T-helper 1 cell treated with Interleukin-12 subunit alpha and Interleukin-12 subunit beta and Interleukin-4 antibody, amounts not matched to agents 30 ng/mL and 1 ng/mL, for 36 hours (primary cell): ENCODE measurements around the gene ACER2. TPM values are rescaled to one million over a fixed set of nuclear protein-coding genes. Genes with fewer than 3 reads are reported as not detected.
"Not testable (repeated sequence)": the region's sequence is repeated elsewhere in the genome, so short reads cannot be mapped to it uniquely, and the experiment has no call there.

Experiments
- intact Hi-C: fragments of 100-400 bp; cut with micrococcal nuclease; formaldehyde crosslinking; loops from one replicate; pipeline ENCODE4 v1.15.1; 2024
- total RNA-seq: library from RNA; stranded (reverse); gene quantifications from 2 replicates; pipeline ENCODE4 v1.2.3, GENCODE V29; 2022

Gene ACER2
- total RNA-seq = 2.4 and 2.8 TPM in 2 replicates

DNA sequence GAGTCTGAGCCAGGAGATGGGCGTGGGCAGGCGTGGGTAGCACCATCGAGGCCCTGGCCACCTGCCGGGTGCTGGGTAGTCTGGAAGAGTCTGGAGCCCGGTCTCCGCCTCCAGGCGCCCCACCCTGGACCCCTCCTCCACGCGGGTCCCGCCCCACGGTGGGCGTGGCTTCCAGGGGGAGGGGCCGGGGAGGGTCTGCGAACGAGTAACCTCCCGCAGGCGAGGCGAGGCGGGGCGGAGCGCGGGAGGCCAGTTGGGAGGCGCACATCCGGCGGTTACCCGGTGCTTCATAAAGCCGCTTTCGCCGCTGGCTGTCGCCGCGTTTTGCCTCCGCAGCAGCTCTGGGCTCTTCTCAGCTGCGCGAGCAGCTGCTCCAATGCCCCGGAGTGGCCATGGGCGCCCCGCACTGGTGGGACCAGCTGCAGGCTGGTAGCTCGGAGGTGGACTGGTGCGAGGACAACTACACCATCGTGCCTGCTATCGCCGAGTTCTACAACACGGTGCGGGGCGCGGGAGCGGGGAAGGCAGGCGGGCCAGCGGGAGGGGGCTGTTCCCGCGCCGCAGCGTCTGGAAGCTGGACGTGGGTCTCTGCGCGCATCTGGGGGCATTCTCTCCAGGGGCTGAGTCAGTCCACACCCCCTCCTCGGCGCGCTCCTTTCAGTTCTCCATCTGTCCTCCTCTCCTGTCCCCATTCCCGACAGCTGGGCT, at the start of gene ACER2:
TSS of gene ACER2 (plus strand) at position 317 of the 708 bp plus-strand sequence. CDS start at position 393, 76 bp downstream.
- intact Hi-C loops = loop anchor here (1.0 to 10.0 kb wide), 10 partner anchors 29 to 1216 kb away; partner anchors contain the start of genes DENND4C, HAUS6, MLLT3 and PLIN2

DNA sequence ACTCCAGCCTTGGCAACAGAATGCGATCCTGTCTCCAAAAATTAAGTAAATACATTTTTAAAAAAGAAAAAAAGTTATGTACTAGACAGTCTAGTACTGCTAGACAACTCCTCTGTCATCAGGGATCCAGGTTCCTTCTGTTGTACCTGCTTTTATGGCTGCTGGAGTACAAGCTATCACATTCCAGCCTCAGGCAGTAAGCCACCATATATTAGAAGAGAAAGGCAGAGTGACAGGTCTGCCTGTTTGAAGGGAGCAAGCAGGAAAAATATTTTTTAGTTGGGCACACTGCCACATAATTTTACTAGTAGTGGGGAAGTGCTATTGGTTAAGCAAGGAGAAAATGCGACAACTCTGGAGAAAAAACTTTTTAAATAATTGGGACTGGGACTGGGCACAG, 39.7 kb upstream of the ACER2 start:
- intact Hi-C loops = no loop called here

DNA sequence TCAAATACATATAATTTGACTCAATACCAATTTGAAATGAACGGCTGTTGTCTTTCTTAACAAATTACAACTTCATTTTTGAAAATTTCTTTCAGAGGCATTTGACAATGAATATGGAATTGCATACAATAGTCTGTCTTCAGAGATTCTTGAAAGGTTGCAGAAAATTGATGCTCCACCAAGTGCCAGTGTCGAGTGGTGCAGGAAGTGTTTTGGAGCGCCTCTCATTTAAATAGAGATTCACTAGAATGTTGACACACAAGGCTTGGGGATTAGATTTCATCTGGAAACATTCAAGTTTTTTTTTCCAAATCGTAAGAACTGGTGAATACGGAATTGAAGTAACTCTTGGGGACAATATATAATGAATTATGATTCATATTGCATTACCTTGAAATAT, 36.9 kb upstream of the ACER2 start:
- intact Hi-C loops = loop anchor here (5.0 kb wide), 1 partner anchor 35 kb away; the partner anchor contains the start of gene ACER2

DNA sequence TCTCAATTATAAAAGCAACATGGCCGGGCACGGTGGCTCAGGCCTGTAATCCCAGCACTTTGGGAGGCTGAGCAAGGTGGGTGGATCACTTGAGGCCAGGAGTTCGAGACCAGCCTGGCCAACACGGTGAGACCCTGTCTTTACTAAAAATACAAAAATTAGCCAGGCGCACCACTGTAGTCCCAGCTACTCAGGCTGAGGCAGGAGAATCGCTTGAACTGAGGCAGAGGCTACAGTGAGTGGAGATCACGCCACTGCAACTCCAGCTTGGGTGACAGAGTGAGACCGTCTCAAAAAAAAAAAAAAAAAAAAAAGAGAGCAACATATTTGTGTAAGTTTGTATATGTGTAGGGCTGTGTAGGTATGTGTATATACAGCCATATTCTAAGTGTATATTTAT, 36.2 kb upstream of the ACER2 start:
- intact Hi-C loops = loop anchor here (5.0 kb wide), 1 partner anchor 35 kb away; the partner anchor contains the start of gene ACER2

- intact Hi-C loops = loop anchor here (5.0 kb wide), 1 partner anchor 34 kb away; the partner anchor contains the start of gene ACER2
Observed at GRCh38 chr9:19373527-19373926, 35.3 kb upstream of the ACER2 start.

GRCh38 chr9:19375538-19375937, 33.3 kb upstream of the ACER2 start:
- intact Hi-C loops = no loop called here

DNA sequence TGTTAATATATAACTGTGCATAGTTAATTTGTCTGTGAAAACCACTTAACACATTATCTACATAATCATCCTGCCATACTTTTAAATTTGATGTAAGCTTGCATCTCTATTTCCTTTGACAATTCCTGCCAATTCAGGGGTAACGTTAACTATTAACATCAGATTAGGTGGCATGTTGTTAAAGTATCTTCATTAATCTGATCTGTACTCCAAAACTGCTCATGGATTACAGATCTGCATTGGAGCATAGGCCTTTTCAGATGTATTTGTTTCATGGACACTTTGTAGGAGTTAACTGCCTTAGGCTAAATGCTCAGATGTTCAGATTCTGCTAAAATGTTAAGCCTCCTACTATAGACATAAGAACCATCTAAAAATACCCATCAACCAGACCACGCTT, 31.9 kb upstream of the ACER2 start:
- intact Hi-C loops = no loop called here

- intact Hi-C loops = no loop called here
Observed at GRCh38 chr9:19378164-19378563, 30.6 kb upstream of the ACER2 start.

GRCh38 chr9:19378647-19379046, 30.2 kb upstream of the ACER2 start:
- intact Hi-C loops = no loop called here

GRCh38 chr9:19379283-19379682, 29.5 kb upstream of the ACER2 start:
- intact Hi-C loops = no loop called here

GRCh38 chr9:19379697-19380046, 29.1 kb upstream of the ACER2 start:
- intact Hi-C loops = loop anchor here (1.0 to 5.0 kb wide), 11 partner anchors 29 to 1303 kb away; partner anchors contain the start of genes DENND4C, FOCAD, HAUS6 and RRAGA

GRCh38 chr9:19380826-19381075, 28.1 kb upstream of the ACER2 start:
- intact Hi-C loops = loop anchor here (1.0 to 5.0 kb wide), 11 partner anchors 28 to 1302 kb away; partner anchors contain the start of genes DENND4C, FOCAD, HAUS6 and RRAGA

GRCh38 chr9:19381656-19382055, 27.2 kb upstream of the ACER2 start:
- intact Hi-C loops = loop anchor here (2.0 to 5.0 kb wide), 3 partner anchors 83 to 1301 kb away; partner anchors contain the start of gene FOCAD

DNA sequence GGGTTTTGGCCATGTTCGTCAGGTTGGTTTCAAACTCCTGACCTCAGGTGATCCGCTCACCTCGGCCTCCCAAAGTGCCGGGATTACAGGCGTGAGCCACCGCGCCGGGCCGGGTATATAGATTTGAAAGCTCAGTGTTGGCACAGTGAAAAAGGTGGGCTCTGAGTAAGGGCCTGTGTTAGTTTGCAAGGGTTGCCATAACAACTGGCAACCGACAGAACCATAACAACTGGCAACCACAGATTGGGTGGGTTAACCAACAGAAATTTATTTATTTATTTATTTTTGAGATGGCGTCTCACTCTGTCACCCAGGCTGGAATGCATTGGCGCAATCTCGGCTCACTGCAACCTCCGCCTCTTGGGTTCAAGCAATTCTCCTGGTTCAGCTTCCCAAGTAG, 23.6 kb upstream of the ACER2 start:
- intact Hi-C loops = not testable (repeated sequence)

DNA sequence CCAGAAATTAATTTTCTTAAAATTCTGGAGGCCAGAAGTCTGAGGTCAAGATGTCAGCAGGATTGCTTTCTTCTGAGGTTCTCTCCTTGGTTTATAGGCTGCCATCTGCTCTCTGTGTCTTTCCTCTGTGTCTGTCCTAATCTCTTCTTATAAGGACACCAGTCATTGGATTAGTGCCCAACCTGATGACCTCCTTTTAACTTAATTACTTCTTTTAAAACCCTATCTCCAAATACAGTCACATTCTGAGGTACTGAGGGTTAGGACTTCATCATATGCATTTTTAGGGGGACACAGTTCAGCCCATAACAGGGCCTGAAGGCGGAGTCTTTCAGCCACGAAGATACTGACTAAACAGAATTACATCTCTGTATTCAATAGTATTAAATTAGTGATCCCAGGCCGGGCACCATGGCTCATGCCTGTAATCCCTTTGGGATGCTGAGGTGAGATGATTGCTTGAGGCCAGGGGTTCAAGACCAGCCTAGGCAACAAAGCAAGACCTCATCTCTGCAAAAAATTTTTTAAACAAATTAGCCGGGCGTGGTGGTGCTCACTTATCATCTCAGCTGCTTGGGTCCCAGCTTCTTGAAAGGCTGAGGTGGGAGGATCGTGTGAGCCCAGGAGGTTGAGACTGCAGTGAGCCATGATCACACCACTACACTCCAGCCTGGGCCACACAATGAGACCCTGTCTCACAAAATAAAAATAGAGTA, 22.9 kb upstream of the ACER2 start:
- intact Hi-C loops = no loop called here

DNA sequence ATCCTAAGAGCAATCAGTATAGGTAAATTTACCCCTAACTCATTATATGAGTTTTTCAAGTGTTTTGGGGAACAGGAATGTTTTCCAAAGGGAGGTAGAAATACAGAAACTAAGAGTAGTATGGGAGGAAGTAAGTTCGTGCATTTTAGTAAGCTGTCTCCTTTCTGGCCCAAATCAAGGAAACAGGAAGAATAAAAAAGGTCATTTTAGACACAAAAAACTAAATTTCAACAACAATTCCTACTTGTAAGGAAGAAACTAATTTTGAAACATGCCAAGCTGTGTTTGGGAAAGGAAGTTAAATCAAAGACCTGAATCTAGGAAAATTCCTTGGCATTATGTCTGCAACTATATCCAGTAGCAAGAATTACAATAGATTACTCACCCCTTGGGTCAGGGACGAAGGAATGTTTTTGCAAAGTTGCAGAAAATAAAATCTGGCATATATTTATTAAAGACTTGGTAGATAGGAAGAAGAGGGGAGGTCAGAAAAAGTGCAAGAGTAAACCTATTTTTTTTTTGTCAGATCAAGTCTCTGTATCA, 22.2 kb upstream of the ACER2 start:
- intact Hi-C loops = no loop called here

GRCh38 chr9:19387317-19387716, 21.5 kb upstream of the ACER2 start:
- intact Hi-C loops = no loop called here

DNA sequence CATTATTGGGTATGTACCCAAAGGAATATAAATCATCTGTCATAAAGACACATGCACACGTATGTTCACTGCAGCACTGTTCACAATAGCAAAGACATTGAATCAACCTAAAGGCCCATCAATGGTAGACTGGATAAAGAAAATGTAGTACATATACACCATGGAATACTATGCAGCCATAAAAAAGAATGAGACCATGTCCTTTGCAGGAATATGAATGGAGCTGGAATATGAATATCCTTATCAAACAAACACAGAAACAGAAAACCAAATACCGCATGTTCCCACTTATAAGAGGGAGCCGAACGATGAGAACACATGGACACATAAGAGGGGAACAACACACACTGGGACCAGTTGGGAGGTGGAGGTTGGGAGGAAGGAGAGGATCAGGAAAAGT, 19.3 kb upstream of the ACER2 start:
- intact Hi-C loops = not testable (repeated sequence)

- intact Hi-C loops = no loop called here
Observed at GRCh38 chr9:19397845-19398244, 11.0 kb upstream of the ACER2 start.

GRCh38 chr9:19403231-19403630, 5.6 kb upstream of the ACER2 start:
- intact Hi-C loops = loop anchor here (10.0 kb wide), 1 partner anchor 1222 kb away; the partner anchor contains the start of gene MLLT3

- intact Hi-C loops = loop anchor here (5.0 to 10.0 kb wide), 3 partner anchors 32 to 1220 kb away; partner anchors contain the start of gene MLLT3
Observed at GRCh38 chr9:19404283-19405075, 4.3 kb upstream of the ACER2 start.
